HEK293 (cell line): ENCODE data around the gene FGD5.
A peak's percentile ranks its signal among the peaks of the same experiment; 100 is the strongest.

Source experiments
- CTCF ChIP-seq: fragments of 450-650 bp; formaldehyde crosslinking; IDR thresholded peaks from 2 replicates; pipeline ENCODE4 v1.5.1; 2016; ENCODE audit warnings: missing biosample characterization, missing genetic modification characterization
- SETDB1 ChIP-seq: IDR thresholded peaks from one replicate; pipeline ENCODE4 v1.6.1; 2017; ENCODE audit warnings: mild to moderate bottlenecking, low read length, moderate library complexity, mixed read lengths; ENCODE audit not compliant: insufficient read length
- ZNF664 ChIP-seq: fragments of 450-650 bp; formaldehyde crosslinking; IDR thresholded peaks from 2 replicates; pipeline ENCODE4 v1.5.1; 2016; ENCODE audit warnings: missing biosample characterization, missing genetic modification characterization

GRCh38 chr3:14969671-14970070 lies 150.9 kb downstream of the FGD5 start:
- no peak for TF ChIP-seq CTCF (tag by site-specific recombination)
- peak; percentile 48; the same call in 1 of the 2 replicates for TF ChIP-seq ZNF664
- TF ChIP-seq SETDB1 = no peak
